Spleen (tissue), 7 donors: ENCODE data around the gene KANSL1L.

Source experiments
- POLR2A ChIP-seq, 3 donors: fragments of 450-650 bp; IDR thresholded peaks; one replicate each; pipeline ENCODE4 v1.5.1; 2017; ENCODE audit warnings: antibody characterized with exemption in 3 of 3, mild to moderate bottlenecking in 1 of 3
- POLR2AphosphoS5 ChIP-seq, 3 donors: sonication (generic); formaldehyde crosslinking; IDR thresholded peaks; one replicate each; pipeline ENCODE4 v1.5.1; 2017; ENCODE audit warnings: antibody characterized with exemption in 3 of 3
- TF ChIP-seq, protein P1 (sequence below), 11 experiments: fragments of 200-600 bp in 7 of 11; fragments of 450-650 bp in 4 of 11; sonication (generic) in 4 of 11; IDR thresholded peaks in 8 of 11; conservative IDR thresholded peaks in 3 of 11; 1 replicate in 7 of 11; 2 replicates in 4 of 11; pipeline versions ENCODE4 v1.4.0 to v1.8.0; 2016 to 2021; ENCODE audit warnings: antibody characterized with exemption in 11 of 11, inconsistent platforms in 4 of 11, mild to moderate bottlenecking in 1 of 11
- donor health status: DM: no; HTN: no; CAD: no; lungs with moderate emphysema.
- donor health status: DM: no; HTN: no; CAD: no.
- donor health status: DM: no; HTN: no; CAD: no.

DNA sequence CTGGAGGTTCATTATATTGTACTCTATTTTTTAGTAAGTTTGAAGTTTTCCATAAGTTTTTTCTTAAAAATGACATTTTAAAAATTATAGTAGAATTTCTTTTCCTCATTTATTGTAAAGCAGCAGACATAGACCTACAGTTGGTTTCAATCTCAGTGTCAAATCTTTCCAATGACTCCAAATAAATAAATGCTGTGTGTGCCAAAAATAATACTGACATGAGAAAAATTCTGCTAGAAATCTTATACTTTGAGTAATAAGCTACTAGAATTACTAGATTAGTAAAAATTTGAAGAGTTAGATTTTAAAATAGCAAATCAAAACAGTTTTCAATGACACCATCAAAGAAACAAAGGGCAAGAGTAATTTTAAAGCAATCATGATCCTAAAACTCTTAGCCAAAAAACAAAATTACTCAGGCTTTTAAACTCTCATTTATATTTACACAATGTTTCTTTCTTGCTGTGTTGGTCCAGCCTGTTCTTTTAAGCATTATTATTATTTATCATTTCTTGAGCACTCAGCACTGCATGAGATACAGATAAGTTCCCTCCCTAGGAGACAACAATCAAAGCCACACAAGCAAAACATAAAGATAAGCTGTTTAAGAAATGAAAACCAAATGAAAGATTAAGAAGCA is 8.3 kb upstream of the KANSL1L start:
- TF ChIP-seq, protein P1, sequence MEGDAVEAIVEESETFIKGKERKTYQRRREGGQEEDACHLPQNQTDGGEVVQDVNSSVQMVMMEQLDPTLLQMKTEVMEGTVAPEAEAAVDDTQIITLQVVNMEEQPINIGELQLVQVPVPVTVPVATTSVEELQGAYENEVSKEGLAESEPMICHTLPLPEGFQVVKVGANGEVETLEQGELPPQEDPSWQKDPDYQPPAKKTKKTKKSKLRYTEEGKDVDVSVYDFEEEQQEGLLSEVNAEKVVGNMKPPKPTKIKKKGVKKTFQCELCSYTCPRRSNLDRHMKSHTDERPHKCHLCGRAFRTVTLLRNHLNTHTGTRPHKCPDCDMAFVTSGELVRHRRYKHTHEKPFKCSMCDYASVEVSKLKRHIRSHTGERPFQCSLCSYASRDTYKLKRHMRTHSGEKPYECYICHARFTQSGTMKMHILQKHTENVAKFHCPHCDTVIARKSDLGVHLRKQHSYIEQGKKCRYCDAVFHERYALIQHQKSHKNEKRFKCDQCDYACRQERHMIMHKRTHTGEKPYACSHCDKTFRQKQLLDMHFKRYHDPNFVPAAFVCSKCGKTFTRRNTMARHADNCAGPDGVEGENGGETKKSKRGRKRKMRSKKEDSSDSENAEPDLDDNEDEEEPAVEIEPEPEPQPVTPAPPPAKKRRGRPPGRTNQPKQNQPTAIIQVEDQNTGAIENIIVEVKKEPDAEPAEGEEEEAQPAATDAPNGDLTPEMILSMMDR (IDR thresholded peaks at IDR 0.05 in 8 of 11, conservative IDR thresholded peaks at IDR 0.05 in 3 of 11), result no peak
- TF ChIP-seq POLR2A (IDR thresholded peaks at IDR 0.05), result no peak
- TF ChIP-seq POLR2AphosphoS5 (IDR thresholded peaks at IDR 0.05), result no peak
